ENCODE measurements around the gene SUSD6.

- no peak for TF ChIP-seq CREB1 (CRISPR knock-in tag; IDR thresholded peaks at IDR 0.05; ENCODE audit: low read depth)
- no peak for TF ChIP-seq CTCF (conservative IDR thresholded peaks at IDR 0.05; ENCODE audit: low read depth in 2 of 2)
- TF ChIP-seq POLR2AphosphoS5 (IDR thresholded peaks at IDR 0.05; ENCODE audit: low read depth): no peak
- no peak for TF ChIP-seq EZH2phosphoT487 (IDR thresholded peaks at IDR 0.05; ENCODE audit: unreplicated experiment)
- no peak for TF ChIP-seq EZH2 (IDR thresholded peaks at IDR 0.05; ENCODE audit: low read depth, unreplicated experiment)
- TF ChIP-seq REST (IDR thresholded peaks at IDR 0.05; ENCODE audit: unreplicated experiment): no peak
- TF ChIP-seq ZNF462 (CRISPR knock-in tag; IDR thresholded peaks at IDR 0.05): no peak
- TF ChIP-seq JUNB (IDR thresholded peaks at IDR 0.05; ENCODE audit: unreplicated experiment): no peak
- no peak for TF ChIP-seq NANOG (IDR thresholded peaks at IDR 0.05; ENCODE audit: borderline replicate concordance)
- TF ChIP-seq ZNF331 (CRISPR knock-in tag; IDR thresholded peaks at IDR 0.05; ENCODE audit: low read depth): no peak
- no peak for TF ChIP-seq STAT1 (IDR thresholded peaks at IDR 0.05; ENCODE audit: unreplicated experiment)
- no peak for TF ChIP-seq ETS1 (IDR thresholded peaks at IDR 0.05)
These were observed 61.7 kb downstream of the SUSD6 start for GRCh38 chr14:69673104-69673503.

Measured in GM23338 (cell line).